NOMO-1 (cell line): ENCODE results near the gene CCP110.

Experiments
- DNase-seq, 2 experiments: peaks; one replicate each; lab custom pipeline; 2025; ENCODE audit not compliant: unreplicated experiment in 2 of 2; lab: John Stamatoyannopoulos, UW

Gene CCP110, protein sequence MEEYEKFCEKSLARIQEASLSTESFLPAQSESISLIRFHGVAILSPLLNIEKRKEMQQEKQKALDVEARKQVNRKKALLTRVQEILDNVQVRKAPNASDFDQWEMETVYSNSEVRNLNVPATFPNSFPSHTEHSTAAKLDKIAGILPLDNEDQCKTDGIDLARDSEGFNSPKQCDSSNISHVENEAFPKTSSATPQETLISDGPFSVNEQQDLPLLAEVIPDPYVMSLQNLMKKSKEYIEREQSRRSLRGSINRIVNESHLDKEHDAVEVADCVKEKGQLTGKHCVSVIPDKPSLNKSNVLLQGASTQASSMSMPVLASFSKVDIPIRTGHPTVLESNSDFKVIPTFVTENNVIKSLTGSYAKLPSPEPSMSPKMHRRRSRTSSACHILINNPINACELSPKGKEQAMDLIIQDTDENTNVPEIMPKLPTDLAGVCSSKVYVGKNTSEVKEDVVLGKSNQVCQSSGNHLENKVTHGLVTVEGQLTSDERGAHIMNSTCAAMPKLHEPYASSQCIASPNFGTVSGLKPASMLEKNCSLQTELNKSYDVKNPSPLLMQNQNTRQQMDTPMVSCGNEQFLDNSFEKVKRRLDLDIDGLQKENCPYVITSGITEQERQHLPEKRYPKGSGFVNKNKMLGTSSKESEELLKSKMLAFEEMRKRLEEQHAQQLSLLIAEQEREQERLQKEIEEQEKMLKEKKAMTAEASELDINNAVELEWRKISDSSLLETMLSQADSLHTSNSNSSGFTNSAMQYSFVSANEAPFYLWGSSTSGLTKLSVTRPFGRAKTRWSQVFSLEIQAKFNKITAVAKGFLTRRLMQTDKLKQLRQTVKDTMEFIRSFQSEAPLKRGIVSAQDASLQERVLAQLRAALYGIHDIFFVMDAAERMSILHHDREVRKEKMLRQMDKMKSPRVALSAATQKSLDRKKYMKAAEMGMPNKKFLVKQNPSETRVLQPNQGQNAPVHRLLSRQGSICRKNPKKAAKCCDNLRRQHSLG

DNA sequence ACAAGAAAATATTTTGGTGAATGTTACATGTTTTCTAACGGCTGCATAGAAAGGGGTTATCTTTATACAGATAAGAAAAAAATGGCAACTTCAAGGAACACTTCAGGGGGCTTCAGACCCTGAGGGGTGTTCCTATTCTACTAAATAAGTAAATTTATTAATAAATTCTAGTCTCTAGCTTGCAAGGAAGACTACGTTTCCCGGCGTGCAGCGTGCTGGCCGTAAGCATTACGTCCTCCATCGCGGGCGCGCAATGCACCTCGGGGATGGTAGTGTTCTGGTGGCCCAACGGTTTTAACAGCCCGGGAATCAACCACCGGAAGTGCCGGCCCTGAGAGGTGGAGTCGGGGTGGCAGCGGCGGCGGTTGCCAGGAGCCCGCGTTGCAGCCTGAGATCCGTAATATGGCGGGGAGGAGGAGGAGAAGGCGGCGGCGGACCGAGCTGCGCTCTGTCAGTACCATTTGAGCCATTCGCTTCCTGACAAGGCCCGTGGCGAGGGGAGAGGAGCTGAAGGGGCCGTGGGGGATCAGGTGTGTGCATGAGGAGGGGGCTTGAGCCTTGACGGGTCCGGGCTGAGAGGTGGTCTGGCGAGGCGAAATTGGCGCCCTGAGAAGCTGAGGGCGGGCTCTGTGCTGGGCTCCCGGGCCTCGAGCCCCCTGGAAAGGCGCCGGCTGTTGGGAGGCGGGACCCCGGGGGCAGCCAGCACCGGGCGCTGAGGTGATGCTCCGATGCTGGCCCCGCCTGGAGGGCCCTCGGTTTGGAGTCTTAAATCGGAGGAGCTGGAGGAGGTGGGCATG lies at the start of gene CCP110:
Gene CCP110, plus strand, starts transcription at position 384 of the 797 bp plus-strand sequence. CDS start 3,940 bp downstream, outside the sequence.
- DNase-seq, result peak; percentile 96 to 97

DNA sequence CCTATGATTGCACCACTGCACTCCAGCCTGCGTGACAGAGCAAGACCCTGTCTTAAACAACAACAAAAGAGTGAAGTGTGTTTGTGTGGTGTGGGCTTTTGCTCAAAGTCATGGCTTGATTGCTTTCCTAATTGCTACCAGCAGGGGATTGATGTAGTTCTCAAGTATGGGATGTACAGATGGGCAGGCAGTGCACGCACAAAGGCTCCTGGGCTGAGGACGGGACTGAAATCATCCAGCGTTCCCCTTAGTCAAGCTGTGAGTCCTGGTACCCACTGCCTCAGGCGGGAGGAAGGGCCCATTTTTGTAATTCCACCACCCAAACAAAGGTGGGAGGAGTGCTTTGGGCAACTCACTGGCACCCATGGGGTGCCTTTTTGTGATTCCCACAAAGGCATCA lies 49.1 kb upstream of the CCP110 start:
- DNase-seq, result no peak

DNA sequence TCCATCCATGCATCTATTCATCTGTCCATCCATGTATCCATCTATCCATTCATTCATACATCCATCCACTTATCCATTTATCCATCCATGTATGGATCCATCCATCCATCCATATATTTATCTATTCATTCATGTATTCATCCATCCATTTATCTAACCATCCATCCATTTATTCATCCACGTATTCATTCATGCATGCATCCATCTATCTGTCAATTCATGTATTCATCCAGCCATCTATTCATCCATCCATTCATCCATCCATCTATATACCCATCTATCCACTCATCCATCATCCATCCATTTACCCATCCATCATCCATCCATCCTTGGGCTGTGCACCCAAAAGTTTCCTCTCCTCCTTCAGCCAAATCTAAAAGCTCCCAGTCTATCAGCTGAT lies 45.2 kb upstream of the CCP110 start:
- DNase-seq, result no peak

DNA sequence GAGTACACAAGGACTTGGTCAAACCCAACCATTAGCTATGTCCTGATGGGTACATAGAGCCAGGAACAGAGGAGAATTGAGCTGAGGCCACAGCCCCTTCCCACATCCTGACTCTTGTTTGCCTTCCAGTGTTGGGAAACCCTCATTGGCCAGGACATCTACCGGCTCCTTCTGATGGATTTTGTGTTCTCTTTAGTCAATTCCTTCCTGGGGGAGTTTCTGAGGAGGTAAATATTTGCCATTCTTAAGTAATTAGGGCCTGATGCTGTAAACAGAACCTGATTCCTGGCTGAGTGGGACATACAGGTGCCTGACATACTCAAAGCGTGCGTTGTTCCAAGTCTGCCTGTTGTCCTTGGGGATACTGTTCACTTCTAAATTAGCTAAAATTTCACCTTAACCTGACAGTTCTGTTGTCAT lies 44.4 kb upstream of the CCP110 start:
- DNase-seq, result no peak

DNA sequence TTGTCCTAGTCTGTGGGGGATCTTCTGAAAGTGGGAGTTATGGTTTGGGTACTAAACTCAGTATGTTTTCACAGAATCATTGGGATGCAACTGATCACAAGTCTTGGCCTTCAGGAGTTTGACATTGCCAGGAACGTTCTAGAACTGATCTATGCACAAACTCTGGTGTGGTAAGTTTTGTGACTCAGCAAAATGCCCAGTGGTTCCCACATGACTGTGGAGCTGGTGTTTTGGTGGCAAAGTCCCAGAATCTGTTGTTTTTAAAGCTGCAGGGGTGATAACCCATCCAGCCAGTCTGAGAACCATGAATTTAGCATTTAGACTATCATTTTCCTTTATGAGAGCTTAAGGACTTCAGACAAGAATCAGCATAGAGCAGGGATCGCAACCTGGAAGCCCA lies 42.4 kb upstream of the CCP110 start:
- no peak for DNase-seq

DNA sequence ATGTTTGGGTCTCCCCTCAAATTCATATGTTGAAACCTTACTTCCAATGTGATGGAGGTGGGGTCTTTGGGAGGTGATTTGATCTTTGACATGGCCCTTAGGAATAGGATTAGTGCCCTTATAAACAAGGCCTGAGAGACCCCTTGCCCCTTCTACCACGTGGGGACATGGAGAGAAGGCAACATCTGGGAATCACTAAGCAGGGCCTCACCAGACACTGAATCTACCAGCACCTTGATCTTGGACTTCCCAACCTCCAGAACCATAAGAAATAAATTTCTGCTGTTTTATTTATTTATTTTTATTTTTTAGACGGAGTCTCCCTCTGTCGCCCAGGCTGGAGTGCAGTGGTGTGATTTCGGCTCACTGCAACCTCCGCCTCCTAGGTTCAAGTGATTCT lies 42.0 kb upstream of the CCP110 start:
- no peak for DNase-seq

DNA sequence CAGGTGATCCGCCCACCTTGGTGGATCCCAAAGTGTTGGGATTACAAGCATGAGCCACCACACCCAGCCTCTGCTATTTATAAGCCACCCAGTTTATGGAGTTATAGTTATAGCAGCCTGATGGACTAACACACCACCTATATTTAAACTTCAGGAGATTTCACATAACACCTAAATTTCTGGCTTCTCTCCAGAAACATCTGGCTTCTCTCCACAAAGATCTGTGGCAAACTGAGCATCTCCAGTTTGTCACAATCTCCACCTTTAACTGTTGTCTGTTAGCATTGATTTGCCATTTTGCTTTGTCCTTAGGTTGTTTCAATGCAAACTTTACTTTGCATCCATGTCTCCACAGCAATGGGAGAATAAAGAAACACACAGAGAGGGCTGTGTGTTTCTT lies 41.5 kb upstream of the CCP110 start:
- no peak for DNase-seq

DNA sequence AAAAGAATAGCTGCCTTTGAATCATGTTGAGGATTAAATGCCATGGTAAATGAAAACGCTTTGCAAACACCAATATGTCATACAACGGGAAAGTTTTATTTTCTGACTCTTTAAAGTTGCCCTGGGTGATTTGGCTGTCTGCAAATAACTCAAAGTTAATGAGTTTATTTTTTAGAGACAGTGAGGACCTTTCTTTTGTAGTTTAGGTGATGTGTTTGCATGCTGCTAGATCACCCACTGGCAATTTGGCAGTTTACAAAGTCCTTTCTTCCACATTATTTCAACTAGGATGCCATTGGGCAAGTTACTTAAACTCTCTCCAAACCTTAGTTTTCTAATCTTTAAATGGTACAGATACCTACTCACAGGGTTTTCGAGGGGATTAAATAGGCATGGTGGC lies 39.6 kb upstream of the CCP110 start:
- DNase-seq, result no peak

DNA sequence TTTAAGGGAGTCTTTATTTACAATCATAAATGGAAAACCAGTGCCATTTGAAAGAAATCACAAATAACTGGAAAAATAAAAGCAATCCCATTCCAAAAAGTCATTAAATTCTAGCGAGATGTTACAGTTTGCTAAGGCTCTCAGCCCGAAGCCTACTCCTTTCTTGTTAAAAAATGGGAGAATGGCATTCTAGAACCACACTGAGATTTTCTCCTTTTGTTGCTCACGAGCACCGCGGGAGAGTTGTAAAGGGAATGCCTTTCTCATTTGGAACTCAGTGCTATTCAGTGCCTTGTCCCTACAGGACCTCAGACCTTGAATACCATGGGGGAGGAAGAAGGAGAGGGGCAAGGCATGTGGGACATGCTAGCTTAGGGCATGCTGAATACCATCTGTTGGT lies 38.1 kb upstream of the CCP110 start:
- no peak for DNase-seq

DNA sequence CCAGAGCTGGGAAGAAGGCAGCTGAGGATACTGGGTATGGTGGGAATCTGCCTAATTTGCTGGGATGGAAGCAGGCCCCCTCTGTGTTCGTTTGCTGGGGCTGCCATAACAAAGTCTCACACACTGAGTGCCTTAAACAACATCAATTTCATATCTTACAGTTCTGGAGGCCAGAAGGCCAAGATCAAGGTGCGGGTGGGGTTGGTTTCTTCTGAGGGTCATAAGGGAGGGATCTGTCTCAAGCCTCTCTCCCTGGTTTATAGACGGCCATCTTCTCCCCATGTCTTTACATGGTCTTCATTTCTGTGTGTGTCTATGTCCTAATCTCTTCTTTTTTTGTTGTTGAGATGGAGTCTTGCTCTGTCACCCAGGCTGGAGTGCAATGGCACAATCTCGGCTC lies 37.7 kb upstream of the CCP110 start:
- DNase-seq, result no peak

DNA sequence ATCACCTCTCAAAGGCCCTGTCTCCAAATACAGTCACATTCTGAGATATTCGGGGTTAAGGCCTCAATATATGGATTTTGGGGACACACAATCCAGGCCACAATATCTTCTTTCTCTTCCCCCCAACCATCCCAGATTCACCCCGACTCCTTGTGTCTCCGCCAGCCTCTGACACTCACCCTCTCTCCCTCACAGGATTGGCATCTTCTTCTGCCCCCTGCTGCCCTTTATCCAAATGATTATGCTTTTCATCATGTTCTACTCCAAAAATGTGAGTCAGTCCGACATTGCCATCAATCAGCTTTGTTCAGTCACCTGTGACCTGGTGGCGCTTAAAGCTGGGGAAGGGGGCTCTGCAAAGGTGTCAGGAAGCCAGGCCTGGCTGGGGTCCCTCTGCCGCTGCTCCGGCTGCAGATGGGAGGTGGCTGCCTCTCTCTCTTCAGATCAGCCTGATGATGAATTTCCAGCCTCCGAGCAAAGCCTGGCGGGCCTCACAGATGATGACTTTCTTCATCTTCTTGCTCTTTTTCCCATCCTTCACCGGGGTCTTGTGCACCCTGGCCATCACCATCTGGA lies 36.9 kb upstream of the CCP110 start:
- DNase-seq, result no peak

DNA sequence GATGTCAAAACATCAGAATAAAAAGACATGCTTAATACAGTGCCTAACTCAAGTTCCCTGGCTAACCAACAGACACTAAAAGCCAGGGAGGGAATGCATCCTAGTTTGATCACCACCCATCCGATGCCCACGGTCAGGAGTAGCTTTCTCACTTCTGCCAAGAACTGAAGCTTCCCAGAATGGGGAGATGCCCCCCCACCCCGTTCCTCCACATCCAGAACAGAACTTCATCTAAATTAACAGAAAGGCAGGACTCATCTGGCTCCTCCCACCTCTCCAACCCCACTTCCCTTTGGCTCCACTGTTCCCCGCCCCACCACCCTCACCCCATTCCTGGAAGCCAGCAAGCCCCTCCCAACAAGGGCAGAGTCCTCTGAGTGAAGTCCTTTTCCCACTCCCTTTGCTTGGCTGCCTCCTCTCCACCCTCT lies 35.5 kb upstream of the CCP110 start:
- DNase-seq, result no peak

DNA sequence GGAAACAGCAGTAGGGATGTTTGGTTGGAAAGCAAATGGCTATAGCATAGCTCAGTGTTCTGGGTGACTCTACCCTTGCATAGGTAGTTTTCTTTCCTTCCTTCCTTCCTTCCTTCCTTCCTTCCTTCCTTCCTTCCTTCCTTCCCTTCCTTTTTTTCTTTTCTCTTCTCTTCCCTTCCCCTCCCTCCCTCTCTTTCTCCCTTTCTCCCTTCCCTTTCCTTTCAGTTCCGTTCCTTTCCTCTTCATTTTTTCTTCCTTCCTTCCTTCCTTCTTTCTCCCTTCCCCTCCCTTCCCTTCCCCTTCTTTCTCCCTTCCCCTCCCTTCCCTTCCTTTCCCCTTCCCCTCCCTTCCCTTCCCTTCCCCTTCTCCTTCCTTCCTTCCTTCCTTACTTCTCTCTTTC lies 33.1 kb upstream of the CCP110 start:
- DNase-seq, result no peak

DNA sequence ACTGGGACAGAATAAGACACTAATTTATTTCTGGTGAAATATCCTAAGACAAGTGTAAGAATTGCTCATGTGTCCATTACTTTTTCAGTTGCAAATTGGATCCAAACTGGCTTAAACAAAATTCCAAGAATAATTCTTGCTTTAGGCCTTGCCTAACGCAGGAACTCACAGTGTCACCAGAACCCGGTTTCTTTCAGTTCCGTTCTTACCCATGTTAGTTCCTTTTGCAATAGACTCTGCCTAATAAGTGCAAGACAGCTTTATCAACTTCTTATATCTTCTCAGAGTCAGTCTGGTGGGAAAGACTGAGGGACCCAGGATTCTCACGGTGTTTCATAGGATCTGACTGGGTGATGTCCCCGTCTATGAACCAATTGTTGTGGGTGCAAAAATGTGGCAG lies 26.6 kb upstream of the CCP110 start:
- peak in 1 of 2 experiments; percentile 60 for DNase-seq

DNA sequence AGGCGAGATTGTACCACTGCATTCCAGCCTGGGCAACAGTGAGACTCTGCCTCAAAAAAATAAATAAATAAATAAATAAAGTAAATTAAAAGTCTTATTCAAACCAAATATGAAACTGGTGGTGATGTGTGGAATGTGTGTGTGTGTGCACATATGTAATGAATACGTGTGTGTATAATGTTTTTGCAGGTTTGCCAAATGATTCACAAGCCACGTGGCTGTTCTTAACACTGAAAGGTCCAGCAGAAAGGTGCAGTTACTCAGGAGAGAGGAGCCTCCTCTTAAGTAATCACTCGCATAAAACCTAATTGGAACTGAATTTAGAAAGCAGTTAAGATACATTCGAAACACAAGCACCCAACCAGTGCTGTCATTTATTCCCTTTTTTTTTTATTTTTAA lies 24.7 kb upstream of the CCP110 start:
- DNase-seq, result no peak

DNA sequence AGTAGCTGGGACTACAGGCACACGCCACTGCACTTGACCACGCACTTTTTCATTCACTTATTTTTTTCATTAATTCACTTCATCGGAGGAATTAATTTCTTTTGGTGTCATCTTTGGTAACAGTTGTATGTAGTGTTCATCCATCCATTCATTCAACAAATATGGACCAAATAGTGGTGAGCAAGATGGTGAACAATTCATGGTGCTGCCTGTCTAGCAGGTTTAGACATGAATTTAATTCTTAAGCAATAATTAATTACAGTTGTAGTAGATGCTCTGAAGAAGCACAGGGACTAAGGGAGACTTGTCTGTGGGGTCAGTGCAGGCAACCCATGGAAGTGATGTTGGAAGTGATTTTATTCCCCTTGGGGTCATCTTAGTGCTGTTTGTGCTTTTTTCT lies 24.3 kb upstream of the CCP110 start:
- no peak for DNase-seq

DNA sequence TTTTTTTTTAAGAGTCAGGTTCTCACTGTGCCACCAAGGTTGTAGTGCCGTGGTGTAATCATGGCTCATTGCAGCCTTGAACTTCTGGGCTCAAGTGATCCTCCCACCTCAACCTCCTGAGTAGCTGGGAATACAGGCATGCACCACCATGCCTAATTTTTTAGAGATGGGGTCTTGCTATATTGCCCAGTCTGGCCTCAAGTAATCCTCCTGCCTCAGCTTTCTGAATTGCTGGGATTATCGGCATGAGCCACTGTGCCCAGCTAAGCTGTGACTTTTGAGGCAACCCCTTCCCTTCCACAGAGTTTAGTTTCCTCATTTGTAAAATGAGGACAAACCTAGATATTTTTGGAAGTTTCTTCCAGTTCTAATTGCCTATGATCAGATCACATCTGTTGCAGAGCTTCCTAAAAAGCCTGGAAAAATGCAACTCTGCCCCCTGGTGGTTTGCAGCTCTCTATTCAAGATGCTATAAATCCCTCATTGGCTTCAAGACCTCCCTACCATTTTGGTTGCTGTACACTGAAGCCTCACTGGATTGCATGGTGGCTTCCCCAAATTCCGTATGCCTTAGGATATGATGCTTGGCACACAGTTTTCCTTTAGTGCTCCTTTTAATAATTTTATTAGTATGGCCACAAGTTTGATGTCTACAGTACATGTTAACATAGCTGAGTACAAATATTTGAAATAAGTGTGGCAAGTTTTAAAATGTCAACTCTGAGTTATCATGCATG lies 21.2 kb upstream of the CCP110 start:
- peak; percentile 22 to 56 for DNase-seq

DNA sequence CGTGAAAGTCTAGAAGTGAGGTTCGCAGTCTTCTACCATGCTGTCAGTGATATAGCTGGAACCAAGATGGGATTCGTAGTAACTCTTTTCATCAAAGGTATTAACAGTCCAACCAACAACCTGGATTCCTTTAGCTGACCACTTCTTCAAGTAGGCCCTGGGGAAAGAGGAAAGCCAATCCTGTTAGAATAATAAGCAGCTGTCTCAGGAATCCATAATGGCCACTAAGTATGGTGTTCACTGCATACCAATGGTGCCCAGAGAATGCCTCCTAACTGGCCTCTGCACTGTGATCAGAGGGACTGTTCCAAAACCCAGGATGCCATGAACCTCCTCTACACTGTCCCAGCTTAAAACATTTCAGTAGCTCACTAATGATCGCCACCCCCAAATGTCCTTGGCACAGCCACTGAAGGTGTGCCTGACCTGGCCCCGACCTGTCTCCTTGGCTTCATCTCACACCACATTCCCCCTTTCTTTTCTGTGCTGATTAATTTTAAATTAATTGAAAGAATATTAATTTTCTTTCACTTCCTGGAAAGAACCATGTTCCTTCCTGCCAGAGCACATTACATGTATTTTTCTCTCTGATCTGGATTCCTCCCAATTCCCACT lies 20.2 kb upstream of the CCP110 start:
- DNase-seq, result no peak

DNA sequence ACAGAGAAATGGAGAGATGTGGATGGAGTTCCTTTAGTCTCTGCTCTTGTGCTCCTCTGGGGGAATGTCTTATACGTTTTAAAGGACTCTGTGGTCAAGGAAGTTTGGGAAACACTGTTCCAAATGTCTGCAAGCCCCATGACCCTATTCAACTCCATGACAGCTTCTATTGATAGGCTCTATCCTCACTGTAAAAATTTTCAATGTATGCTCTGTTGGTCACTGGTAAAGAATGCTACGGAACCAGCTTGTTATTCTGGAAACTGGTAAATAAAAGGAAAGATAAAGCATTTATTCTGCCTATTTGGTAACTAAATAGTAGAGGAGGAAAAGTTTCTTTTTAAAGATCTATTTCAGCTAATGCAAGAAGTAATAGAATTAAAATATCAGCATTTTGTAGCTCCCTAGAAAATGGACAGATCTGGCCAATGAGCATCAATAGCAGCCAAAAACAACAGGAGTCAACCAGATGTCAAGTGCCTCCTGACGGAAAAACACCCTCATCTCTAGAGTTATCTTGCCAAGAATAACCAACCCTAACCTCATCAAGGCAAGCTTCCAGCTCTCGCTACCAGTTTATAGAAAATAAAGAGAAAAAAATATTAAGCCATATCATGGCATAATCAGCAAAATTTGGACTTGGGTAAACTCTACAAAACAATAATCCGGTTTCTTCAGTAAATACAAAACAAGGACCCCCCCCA lies 18.0 kb upstream of the CCP110 start:
- no peak for DNase-seq
